ENCODE measurements around the gene CD38. TPM values are rescaled to one million over a fixed set of nuclear protein-coding genes. Genes with fewer than 3 reads are reported as not detected.

The CD38 gene
- total and polyA plus RNA-seq, 3 donors from 2014 or later: 0.68 to 2.2 (median 1.0) TPM

GRCh38 chr4:15868111-15868510, 90.0 kb downstream of the CD38 start:
- no peaks in the 10 kb centered on the region for H3K27me3 ChIP-seq
- H3K27ac ChIP-seq: no peak overlapping the region
- H3K9me3 ChIP-seq: no peaks in the 10 kb centered on the region
- 51 to 68% methylated on average over 3 of the region's 3 CpGs for WGBS, 2 donors
- no peak for DNase-seq
- no peaks in the 10 kb centered on the region for H3K36me3 ChIP-seq (ENCODE audit: low read depth, missing control alignments)
- no peak overlapping the region for H3K4me3 ChIP-seq
- H3K4me1 ChIP-seq: no peaks in the 10 kb centered on the region
- TF ChIP-seq POLR2A (IDR thresholded peaks at IDR 0.05): no peak
- no peak for TF ChIP-seq CTCF (IDR thresholded peaks at IDR 0.05)
- intact Hi-C loops (cut with DNase I; ENCODE audit: low total_unique reads): no loop called here

- no peaks in the 10 kb centered on the region for H3K27me3 ChIP-seq
- no peak overlapping the region for H3K27ac ChIP-seq
- no peak overlapping the region for H3K4me3 ChIP-seq
- H3K9me3 ChIP-seq: no peaks in the 10 kb centered on the region
- DNase-seq: no peak
- intact Hi-C loops (cut with DNase I; ENCODE audit: low total_unique reads): no loop called here
- TF ChIP-seq POLR2A (IDR thresholded peaks at IDR 0.05) (no peak), CTCF (IDR thresholded peaks at IDR 0.05) (no peak)
- no peaks in the 10 kb centered on the region for H3K4me1 ChIP-seq
- H3K36me3 ChIP-seq (ENCODE audit: low read depth, missing control alignments): no peaks in the 10 kb centered on the region
- 85% methylated on average over 4 of the region's 4 CpGs for WGBS, 2 donors
Observed at GRCh38 chr4:15868826-15869413, 90.8 kb downstream of the CD38 start.

- Histone ChIP-seq H3K27ac (no peak overlapping the region), H3K4me1 (no peaks in the 10 kb centered on the region), H3K4me3 (peak overlapping the region; percentile 16 to 21), H3K9me3 (no peaks in the 10 kb centered on the region), H3K36me3 (ENCODE audit: low read depth, missing control alignments) (no peaks in the 10 kb centered on the region), H3K27me3 (no peaks in the 10 kb centered on the region)
- peak; percentile 50 for DNase-seq
- WGBS, 2 donors: 68 to 82% methylated on average over 7 of the region's 7 CpGs
- TF ChIP-seq CTCF (IDR thresholded peaks at IDR 0.05): no peak
- no peak for TF ChIP-seq POLR2A (IDR thresholded peaks at IDR 0.05)
- intact Hi-C loops (cut with DNase I; ENCODE audit: low total_unique reads): no loop called here
Observed at GRCh38 chr4:15870079-15870478, 92.0 kb downstream of the CD38 start.

- intact Hi-C loops (cut with DNase I; ENCODE audit: low total_unique reads): no loop called here
- WGBS, 2 donors: 68 to 81% methylated on average over 4 of the region's 4 CpGs
- Histone ChIP-seq H3K4me3 (no peak overlapping the region), H3K36me3 (ENCODE audit: low read depth, missing control alignments) (no peaks in the 10 kb centered on the region), H3K9me3 (no peaks in the 10 kb centered on the region), H3K4me1 (no peaks in the 10 kb centered on the region), H3K27me3 (no peaks in the 10 kb centered on the region), H3K27ac (no peak overlapping the region)
- no peak for DNase-seq
- TF ChIP-seq POLR2A (IDR thresholded peaks at IDR 0.05) (no peak), CTCF (IDR thresholded peaks at IDR 0.05) (no peak)
Observed at GRCh38 chr4:15870921-15871664, 93.0 kb downstream of the CD38 start.
